ENCODE results near the gene TNIK.

TNIK gene

GRCh38 chr3:171101982-171102641 lies 358.1 kb downstream of the TNIK start:
- no peak for TF ChIP-seq CTCF (IDR thresholded peaks at IDR 0.05; ENCODE audit: poor library complexity, severe bottlenecking)
- DNase-seq (ENCODE audit: low spot score), result no peak

GRCh38 chr3:171099911-171100310 lies 360.3 kb downstream of the TNIK start:
- Histone ChIP-seq H3K4me1 (ENCODE audit: insufficient read depth, poor library complexity, severe bottlenecking) (no peaks in the 10 kb centered on the region), H3K4me3 (ENCODE audit: severe bottlenecking) (no peak overlapping the region), H3K27me3 (ENCODE audit: insufficient read depth, poor library complexity, severe bottlenecking) (no peaks in the 10 kb centered on the region), H3K9me3 (ENCODE audit: severe bottlenecking) (no peaks in the 10 kb centered on the region), H3K27ac (ENCODE audit: poor library complexity, severe bottlenecking) (no peak overlapping the region), H3K36me3 (ENCODE audit: low read depth) (no peaks in the 10 kb centered on the region)
- DNase-seq (ENCODE audit: low spot score) (no peak), ATAC-seq (ENCODE audit: low read depth) (no peak)
- no peak for TF ChIP-seq CTCF (IDR thresholded peaks at IDR 0.05; ENCODE audit: poor library complexity, severe bottlenecking)

More at GRCh38 chr3:171101982-171102641, 358.1 kb downstream of the TNIK start:
- Histone ChIP-seq H3K36me3 (ENCODE audit: low read depth) (no peaks in the 10 kb centered on the region), H3K27me3 (ENCODE audit: insufficient read depth, poor library complexity, severe bottlenecking) (no peaks in the 10 kb centered on the region), H3K4me3 (ENCODE audit: severe bottlenecking) (no peak overlapping the region), H3K27ac (ENCODE audit: poor library complexity, severe bottlenecking) (no peak overlapping the region), H3K9me3 (ENCODE audit: severe bottlenecking) (no peaks in the 10 kb centered on the region), H3K4me1 (ENCODE audit: insufficient read depth, poor library complexity, severe bottlenecking) (no peaks in the 10 kb centered on the region)
- peak; percentile 71 for ATAC-seq (ENCODE audit: low read depth)

GRCh38 chr3:171095063-171095462 lies 365.1 kb downstream of the TNIK start:
- no peak for DNase-seq (ENCODE audit: low spot score)

GRCh38 chr3:171094411-171094810 lies 365.8 kb downstream of the TNIK start:
- Histone ChIP-seq H3K9me3 (ENCODE audit: severe bottlenecking) (no peaks in the 10 kb centered on the region), H3K36me3 (ENCODE audit: low read depth) (no peaks in the 10 kb centered on the region), H3K27me3 (ENCODE audit: insufficient read depth, poor library complexity, severe bottlenecking) (no peaks in the 10 kb centered on the region), H3K27ac (ENCODE audit: poor library complexity, severe bottlenecking) (no peak overlapping the region), H3K4me3 (ENCODE audit: severe bottlenecking) (no peak overlapping the region), H3K4me1 (ENCODE audit: insufficient read depth, poor library complexity, severe bottlenecking) (peaks cover 4% of the 10 kb centered on the region)
- no peak for DNase-seq (ENCODE audit: low spot score)
- TF ChIP-seq CTCF (IDR thresholded peaks at IDR 0.05; ENCODE audit: poor library complexity, severe bottlenecking), result no peak
- no peak for ATAC-seq (ENCODE audit: low read depth)

More at GRCh38 chr3:171095063-171095462, 365.1 kb downstream of the TNIK start:
- H3K36me3 ChIP-seq (ENCODE audit: low read depth), result no peaks in the 10 kb centered on the region
- no peaks in the 10 kb centered on the region for H3K9me3 ChIP-seq (ENCODE audit: severe bottlenecking)
- TF ChIP-seq CTCF (IDR thresholded peaks at IDR 0.05; ENCODE audit: poor library complexity, severe bottlenecking), result no peak
- no peak for ATAC-seq (ENCODE audit: low read depth)
- H3K27me3 ChIP-seq (ENCODE audit: insufficient read depth, poor library complexity, severe bottlenecking), result no peaks in the 10 kb centered on the region
- no peak overlapping the region for H3K27ac ChIP-seq (ENCODE audit: poor library complexity, severe bottlenecking)
- no peaks in the 10 kb centered on the region for H3K4me1 ChIP-seq (ENCODE audit: insufficient read depth, poor library complexity, severe bottlenecking)
- no peak overlapping the region for H3K4me3 ChIP-seq (ENCODE audit: severe bottlenecking)

- peaks cover 4% of the 10 kb centered on the region for H3K4me1 ChIP-seq (ENCODE audit: insufficient read depth, poor library complexity, severe bottlenecking)
- H3K9me3 ChIP-seq (ENCODE audit: severe bottlenecking), result no peaks in the 10 kb centered on the region
- H3K36me3 ChIP-seq (ENCODE audit: low read depth), result no peaks in the 10 kb centered on the region
- H3K4me3 ChIP-seq (ENCODE audit: severe bottlenecking), result no peak overlapping the region
- no peak overlapping the region for H3K27ac ChIP-seq (ENCODE audit: poor library complexity, severe bottlenecking)
- TF ChIP-seq CTCF (IDR thresholded peaks at IDR 0.05; ENCODE audit: poor library complexity, severe bottlenecking), result no peak
- H3K27me3 ChIP-seq (ENCODE audit: insufficient read depth, poor library complexity, severe bottlenecking), result no peaks in the 10 kb centered on the region
- ATAC-seq (ENCODE audit: low read depth) (no peak), DNase-seq (ENCODE audit: low spot score) (no peak)
These were observed 366.7 kb downstream of the TNIK start for GRCh38 chr3:171093462-171093861.

Measured in RWPE2 (cell line).